ENCODE measurements around the gene MRRF. TPM values are rescaled to one million over a fixed set of nuclear protein-coding genes. Genes with fewer than 3 reads are reported as not detected.
"Not testable (repeated sequence)": the region's sequence is repeated elsewhere in the genome, so short reads cannot be mapped to it uniquely, and the experiment has no call there.

The MRRF gene
- polyA plus RNA-seq, 1 experiment = 35.1 TPM

DNA sequence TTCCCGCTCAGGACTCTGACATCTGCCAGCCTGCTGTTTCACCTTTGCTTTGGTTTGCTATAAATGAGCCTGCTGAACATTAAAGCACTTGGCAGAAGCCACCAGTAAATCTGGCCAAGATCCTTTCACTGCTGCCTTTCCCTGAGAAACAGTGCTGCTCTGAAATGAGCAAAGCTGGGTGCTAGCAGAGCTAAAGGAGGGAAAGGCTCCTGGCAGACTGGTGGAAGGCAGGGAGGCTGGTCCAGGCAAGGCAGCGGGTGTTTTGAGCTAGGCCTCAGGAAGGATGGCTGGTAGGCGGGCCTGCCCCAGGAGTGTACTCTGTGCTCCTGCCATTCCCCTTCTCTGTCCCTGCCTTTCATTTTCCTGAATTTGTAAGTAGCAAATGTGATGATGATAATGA is 53.6 kb downstream of the MRRF start:
- TF ChIP-seq, protein P1, sequence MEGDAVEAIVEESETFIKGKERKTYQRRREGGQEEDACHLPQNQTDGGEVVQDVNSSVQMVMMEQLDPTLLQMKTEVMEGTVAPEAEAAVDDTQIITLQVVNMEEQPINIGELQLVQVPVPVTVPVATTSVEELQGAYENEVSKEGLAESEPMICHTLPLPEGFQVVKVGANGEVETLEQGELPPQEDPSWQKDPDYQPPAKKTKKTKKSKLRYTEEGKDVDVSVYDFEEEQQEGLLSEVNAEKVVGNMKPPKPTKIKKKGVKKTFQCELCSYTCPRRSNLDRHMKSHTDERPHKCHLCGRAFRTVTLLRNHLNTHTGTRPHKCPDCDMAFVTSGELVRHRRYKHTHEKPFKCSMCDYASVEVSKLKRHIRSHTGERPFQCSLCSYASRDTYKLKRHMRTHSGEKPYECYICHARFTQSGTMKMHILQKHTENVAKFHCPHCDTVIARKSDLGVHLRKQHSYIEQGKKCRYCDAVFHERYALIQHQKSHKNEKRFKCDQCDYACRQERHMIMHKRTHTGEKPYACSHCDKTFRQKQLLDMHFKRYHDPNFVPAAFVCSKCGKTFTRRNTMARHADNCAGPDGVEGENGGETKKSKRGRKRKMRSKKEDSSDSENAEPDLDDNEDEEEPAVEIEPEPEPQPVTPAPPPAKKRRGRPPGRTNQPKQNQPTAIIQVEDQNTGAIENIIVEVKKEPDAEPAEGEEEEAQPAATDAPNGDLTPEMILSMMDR (IDR thresholded peaks at IDR 0.05; ENCODE audit: insufficient read depth, low read depth, low read length) = no peak
- CTCF ChIA-PET = interaction anchor here (0.9 kb wide), 1 partner anchor 32 kb away, joined by 4 read pairs; no protein-coding TSS in a partner anchor
- POLR2A ChIA-PET = interaction anchor here (0.6 kb wide), 1 partner anchor 11 kb away, joined by 6 read pairs; no protein-coding TSS in a partner anchor
- no peak for DNase-seq (ENCODE audit: low read depth)
- Histone ChIP-seq H3K4me3 (ENCODE audit: low read depth, low read length) (no peak overlapping the region), H3K27me3 (ENCODE audit: control insufficient read depth, insufficient read depth, low read length) (no peaks in the 10 kb centered on the region), H3K36me3 (ENCODE audit: control insufficient read depth, insufficient read depth, low read length) (peaks cover 13% of the 10 kb centered on the region)

DNA sequence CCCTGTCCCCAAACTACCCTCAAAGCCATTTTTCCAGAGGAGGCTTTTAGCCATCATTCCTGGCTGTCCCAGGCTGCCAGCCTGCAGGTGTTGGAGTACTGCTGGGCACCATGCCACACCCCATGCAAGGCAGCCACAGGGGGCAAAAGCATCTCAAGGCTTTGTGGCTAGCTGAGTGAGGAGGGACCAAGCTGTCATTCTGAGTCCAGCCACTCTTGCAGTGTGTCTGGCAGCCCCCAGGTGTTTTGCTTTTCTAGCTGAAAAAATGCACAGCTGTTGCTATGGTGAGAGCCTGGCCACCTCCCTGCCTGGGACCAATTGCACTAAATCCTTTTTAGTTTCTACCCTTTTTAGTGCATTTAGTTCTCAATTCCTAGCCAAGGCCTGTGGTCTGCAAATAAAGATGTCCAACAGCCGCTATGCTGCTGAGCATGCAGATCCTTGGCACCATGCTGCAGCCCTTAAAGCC is 55.8 kb downstream of the MRRF start:
- POLR2A ChIA-PET = no interaction called here
- TF ChIP-seq, protein P1 (IDR thresholded peaks at IDR 0.05; ENCODE audit: insufficient read depth, low read depth, low read length) = no peak
- CTCF ChIA-PET = no interaction called here
- Histone ChIP-seq H3K36me3 (ENCODE audit: control insufficient read depth, insufficient read depth, low read length) (peaks cover 7% of the 10 kb centered on the region), H3K27me3 (ENCODE audit: control insufficient read depth, insufficient read depth, low read length) (no peaks in the 10 kb centered on the region), H3K4me3 (ENCODE audit: low read depth, low read length) (no peak overlapping the region)
- no peak for DNase-seq (ENCODE audit: low read depth)

DNA sequence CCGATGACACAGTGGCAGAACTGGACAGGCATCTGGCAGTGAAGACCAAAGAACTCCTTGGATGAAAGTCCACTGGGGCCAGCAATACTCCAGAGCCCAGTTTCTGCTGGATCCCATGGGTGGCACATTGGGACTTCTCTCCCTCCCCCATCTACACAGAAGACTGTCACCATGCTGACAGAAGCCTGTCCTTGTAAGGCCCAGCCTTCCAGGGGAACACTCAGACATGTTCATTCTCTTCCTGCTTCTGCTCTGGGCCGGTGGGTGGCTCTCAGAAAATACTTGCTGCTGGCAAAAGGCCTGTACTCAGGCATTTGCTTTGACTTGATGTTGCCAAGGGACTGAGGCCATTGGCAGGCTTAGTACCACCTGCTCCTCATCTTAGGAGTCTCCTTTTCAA is 57.9 kb downstream of the MRRF start:
- no peak overlapping the region for H3K4me3 ChIP-seq (ENCODE audit: low read depth, low read length)
- DNase-seq (ENCODE audit: low read depth) = no peak
- ChIA-PET CTCF (no interaction called here), POLR2A (no interaction called here)
- no peaks in the 10 kb centered on the region for H3K27me3 ChIP-seq (ENCODE audit: control insufficient read depth, insufficient read depth, low read length)
- TF ChIP-seq, protein P1 (IDR thresholded peaks at IDR 0.05; ENCODE audit: insufficient read depth, low read depth, low read length) = no peak
- H3K36me3 ChIP-seq (ENCODE audit: control insufficient read depth, insufficient read depth, low read length) = peaks cover 7% of the 10 kb centered on the region

DNA sequence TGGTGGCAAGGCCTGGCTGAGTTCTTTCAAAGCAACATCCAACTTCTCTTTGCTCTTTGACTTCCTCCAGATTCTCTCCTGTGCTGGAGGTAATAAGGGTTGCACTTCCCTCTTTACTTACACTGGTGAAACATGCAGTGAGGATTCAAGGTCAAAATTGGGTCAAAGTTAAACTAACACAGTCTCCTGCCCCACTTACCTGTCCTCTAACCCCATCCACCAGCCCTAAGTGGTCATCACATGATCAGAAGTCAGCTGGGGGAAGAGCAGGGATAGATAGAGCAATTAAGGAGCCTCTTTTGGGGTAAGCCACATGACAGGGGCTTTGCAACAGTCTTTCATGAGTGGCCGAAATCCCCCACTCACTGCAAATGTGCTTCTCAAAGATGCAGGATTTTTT is 60.0 kb downstream of the MRRF start:
- DNase-seq (ENCODE audit: low read depth); CTCF ChIA-PET; H3K36me3 ChIP-seq (ENCODE audit: control insufficient read depth, insufficient read depth, low read length); H3K27me3 ChIP-seq (ENCODE audit: control insufficient read depth, insufficient read depth, low read length); H3K4me3 ChIP-seq (ENCODE audit: low read depth, low read length); POLR2A ChIA-PET: not testable (repeated sequence)

DNA sequence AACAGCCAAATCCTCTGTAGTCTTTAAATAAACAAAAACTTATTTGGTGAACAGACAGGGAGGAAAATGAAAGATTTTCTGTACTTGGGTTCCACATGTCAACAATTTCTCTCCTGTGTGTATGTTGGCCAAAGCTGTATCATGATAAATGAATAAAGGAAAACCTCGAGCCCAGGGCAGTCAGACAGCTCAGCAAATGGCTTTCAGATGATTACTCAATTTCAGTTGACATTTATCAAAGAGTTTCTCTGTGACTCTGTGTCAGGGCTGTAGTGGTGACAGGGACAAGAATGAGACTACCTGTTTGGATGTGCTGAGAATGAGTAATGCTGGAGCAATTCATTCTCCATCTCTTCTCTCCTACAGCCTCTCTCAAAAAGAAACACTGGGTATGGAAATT is 60.4 kb downstream of the MRRF start:
- TF ChIP-seq, protein P1 (IDR thresholded peaks at IDR 0.05; ENCODE audit: insufficient read depth, low read depth, low read length) = no peak
- no peak for DNase-seq (ENCODE audit: low read depth)
- Histone ChIP-seq H3K27me3 (ENCODE audit: control insufficient read depth, insufficient read depth, low read length) (no peaks in the 10 kb centered on the region), H3K4me3 (ENCODE audit: low read depth, low read length) (no peak overlapping the region), H3K36me3 (ENCODE audit: control insufficient read depth, insufficient read depth, low read length) (peaks cover 8% of the 10 kb centered on the region)
- POLR2A ChIA-PET = no interaction called here
- CTCF ChIA-PET = no interaction called here

DNA sequence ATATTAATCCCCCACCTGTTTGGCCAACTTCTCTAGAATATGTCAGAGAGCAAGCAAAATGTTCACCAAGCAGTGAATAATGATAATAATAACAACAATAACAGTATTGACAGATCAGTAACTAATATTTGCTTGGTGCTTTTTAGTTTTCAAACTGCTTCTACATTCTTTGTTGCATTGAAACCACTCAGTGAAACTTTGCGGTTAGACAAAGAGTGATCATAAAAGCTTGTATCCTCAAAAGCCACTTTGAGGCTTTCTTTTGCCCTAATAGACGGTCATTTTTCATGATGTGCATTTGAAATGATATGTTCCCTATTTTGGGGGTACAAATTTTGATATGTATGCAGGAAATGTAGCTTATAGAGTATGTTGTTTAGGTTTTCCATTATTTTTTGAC is 62.5 kb downstream of the MRRF start:
- DNase-seq (ENCODE audit: low read depth) = no peak
- Histone ChIP-seq H3K27me3 (ENCODE audit: control insufficient read depth, insufficient read depth, low read length) (no peaks in the 10 kb centered on the region), H3K36me3 (ENCODE audit: control insufficient read depth, insufficient read depth, low read length) (peaks cover 8% of the 10 kb centered on the region), H3K4me3 (ENCODE audit: low read depth, low read length) (no peak overlapping the region)
- CTCF ChIA-PET = interaction anchor here (0.7 to 1.8 kb wide), 2 partner anchors 20 to 201 kb away, joined by 4 to 8 read pairs; no protein-coding TSS in a partner anchor
- POLR2A ChIA-PET = no interaction called here
- TF ChIP-seq, protein P1 (IDR thresholded peaks at IDR 0.05; ENCODE audit: insufficient read depth, low read depth, low read length) = no peak

All from BJ (cell line).